ENCODE data around the gene TNRC6C. TPM values are rescaled to one million over a fixed set of nuclear protein-coding genes. Genes with fewer than 3 reads are reported as not detected.

Gene TNRC6C
- total and polyA plus RNA-seq, 2 of the 13 experiments (the other 11 are each of a cell fraction or from before 2014, with no cell fraction given): 0.66 to 4.9 TPM

- ChIA-PET CTCF (ENCODE audit: low intra/inter-chr PET ratio, low total read pairs) (interaction anchor here (1.3 kb wide), 1 partner anchor 231 kb away, joined by 3 read pairs; no protein-coding TSS in a partner anchor), POLR2A (no interaction called here)
- no TSS peak for BruUV-seq (replicated peaks)
- FAIRE-seq (peak; percentile 59), DNase-seq (ENCODE audit: low spot score) (peak; percentile 53), ATAC-seq (no peak)
- intact Hi-C loops (cut with micrococcal nuclease; ENCODE audit: unreplicated experiment) (loop anchor here (10.0 kb wide), 1 partner anchor 475 kb away; no protein-coding TSS in a partner anchor), in situ Hi-C loops (cut with HindIII; ENCODE audit: extremely low pct_ligation_motif_present, low pct_unique_long_range_greater_than_20kb) (no loop called here)
- Histone ChIP-seq H3K79me2 (ENCODE audit: insufficient read depth, low read length) (no peaks in the 10 kb centered on the region), H3K27ac (ENCODE audit: extremely low read length, insufficient read depth, low read length) (no peak overlapping the region), H3K9me3 (ENCODE audit: low read length) (no peaks in the 10 kb centered on the region), H3K27me3 (ENCODE audit: control insufficient read depth in 1 of 2, insufficient read depth in 2 of 2, low read length in 2 of 2) (no peaks in the 10 kb centered on the region), H4K20me1 (ENCODE audit: insufficient read depth, low read length) (no peaks in the 10 kb centered on the region), H3K9ac (ENCODE audit: insufficient read depth, low read depth, low read length) (no peak overlapping the region), H3K36me3 (replicated peaks in 1 of 2; ENCODE audit: control insufficient read depth in 1 of 2, insufficient read depth in 2 of 2, low read length in 2 of 2) (0 out of 5 replicates have a peak, but pooled peaks cover 0 to 1% of the 10 kb centered on the region in 2 experiments), H3K4me1 (ENCODE audit: insufficient read depth, low read length) (no peaks in the 10 kb centered on the region), H3K4me2 (ENCODE audit: low read depth, low read length) (no peak overlapping the region), H3K4me3 (replicated peaks in 1 of 3; ENCODE audit: insufficient read depth in 1 of 3, low read depth in 2 of 3, low read length in 3 of 3) (no peak overlapping the region), H2AFZ (ENCODE audit: low read length) (no peak overlapping the region)
- TF ChIP-seq CTCF (CRISPR knock-in tag; IDR thresholded peaks at IDR 0.05): peak; percentile 50
- TF ChIP-seq SMC3 (IDR thresholded peaks at IDR 0.05; ENCODE audit: low read length): peak; percentile 20; the same call in 1 of the 2 replicates
- no peak for TF ChIP-seq ZNF572 (CRISPR knock-in tag; IDR thresholded peaks at IDR 0.05)
- TF ChIP-seq MAFK (conservative IDR thresholded peaks at IDR 0.05 in 1 of 2, IDR thresholded peaks at IDR 0.05 in 1 of 2; ENCODE audit: low read length in 2 of 2): 0 out of 4 replicates have a peak, but pooled peaks of 1 of the 2 experiments have one; percentile 8
- peak; percentile 66; the same call in 1 of the 2 replicates for TF ChIP-seq PPARG (CRISPR knock-in tag; conservative IDR thresholded peaks at IDR 0.05)
- peak; percentile 53 for TF ChIP-seq STAG1 (CRISPR knock-in tag; IDR thresholded peaks at IDR 0.05)
- no peak for TF ChIP-seq HNRNPLL (IDR thresholded peaks at IDR 0.05; ENCODE audit: low read depth, low read length, poor library complexity, severe bottlenecking)
Observed at GRCh38 chr17:78019367-78019975, 61.0 kb downstream of the TNRC6C start.
